NOMO-1 (cell line): Measurements from ENCODE around the gene AQP5.

Source experiments
- DNase-seq, 2 experiments: peaks; one replicate each; lab custom pipeline; 2025; ENCODE audit not compliant: unreplicated experiment in 2 of 2; lab: John Stamatoyannopoulos, UW

AQP5 gene

DNA sequence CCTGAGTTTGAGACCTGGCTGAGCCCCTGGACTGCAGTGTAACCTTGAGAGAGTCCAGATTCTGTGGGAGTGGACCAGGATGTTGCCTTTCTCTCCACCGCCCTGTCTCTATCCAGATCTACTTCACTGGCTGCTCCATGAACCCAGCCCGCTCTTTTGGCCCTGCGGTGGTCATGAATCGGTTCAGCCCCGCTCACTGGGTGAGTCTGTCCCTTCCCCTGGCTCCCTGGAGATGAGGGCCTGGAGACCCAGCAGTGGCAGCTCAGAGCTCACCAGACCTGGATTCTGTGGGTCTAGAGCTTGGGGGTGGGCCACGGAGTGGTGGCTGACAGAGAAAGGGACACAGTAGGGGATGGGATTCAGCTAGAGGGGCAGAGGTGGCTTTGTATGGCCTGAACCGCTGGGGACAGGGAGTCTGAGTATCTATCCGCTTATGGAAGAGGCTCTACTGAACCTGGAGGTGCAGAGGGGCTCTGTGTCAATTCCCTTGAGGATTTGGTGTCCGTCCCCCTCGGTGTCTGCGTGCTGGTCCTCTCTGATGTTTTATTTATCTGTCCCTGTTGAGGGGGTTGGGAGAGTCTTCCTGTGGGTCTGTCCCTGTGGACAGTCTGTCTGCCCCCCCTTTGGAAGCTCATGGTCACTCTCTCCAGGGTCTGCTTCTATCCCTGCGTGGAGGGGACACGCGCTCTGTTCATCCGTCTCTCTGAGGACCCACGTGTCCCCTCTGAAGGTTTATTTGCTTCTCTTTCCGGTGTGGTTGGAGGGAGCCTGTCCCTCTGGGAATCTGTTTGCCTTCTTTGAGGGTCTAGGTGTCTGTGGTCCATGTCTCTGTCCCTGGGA lies 2.5 kb downstream of the AQP5 start:
- no peak for DNase-seq

DNA sequence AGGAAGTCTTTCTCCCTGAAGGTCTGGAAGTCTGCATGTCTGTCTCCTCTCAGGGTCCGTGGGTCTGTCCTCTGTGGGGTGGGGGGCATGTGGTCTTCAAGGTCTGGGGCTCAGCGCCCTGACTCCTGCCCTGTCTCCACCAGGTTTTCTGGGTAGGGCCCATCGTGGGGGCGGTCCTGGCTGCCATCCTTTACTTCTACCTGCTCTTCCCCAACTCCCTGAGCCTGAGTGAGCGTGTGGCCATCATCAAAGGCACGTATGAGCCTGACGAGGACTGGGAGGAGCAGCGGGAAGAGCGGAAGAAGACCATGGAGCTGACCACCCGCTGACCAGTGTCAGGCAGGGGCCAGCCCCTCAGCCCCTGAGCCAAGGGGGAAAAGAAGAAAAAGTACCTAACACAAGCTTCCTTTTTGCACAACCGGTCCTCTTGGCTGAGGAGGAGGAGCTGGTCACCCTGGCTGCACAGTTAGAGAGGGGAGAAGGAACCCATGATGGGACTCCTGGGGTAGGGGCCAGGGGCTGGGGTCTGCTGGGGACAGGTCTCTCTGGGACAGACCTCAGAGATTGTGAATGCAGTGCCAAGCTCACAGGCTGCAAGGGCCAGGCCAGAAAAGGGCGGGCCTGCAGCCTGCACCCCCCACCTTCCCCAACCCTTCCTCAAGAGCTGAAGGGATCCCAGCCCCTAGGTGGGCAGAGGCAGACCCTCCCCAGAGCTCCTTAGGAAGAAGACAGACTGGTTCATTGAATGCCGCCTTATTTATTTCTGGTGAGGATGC lies 3.4 kb downstream of the AQP5 start:
- DNase-seq = no peak

DNA sequence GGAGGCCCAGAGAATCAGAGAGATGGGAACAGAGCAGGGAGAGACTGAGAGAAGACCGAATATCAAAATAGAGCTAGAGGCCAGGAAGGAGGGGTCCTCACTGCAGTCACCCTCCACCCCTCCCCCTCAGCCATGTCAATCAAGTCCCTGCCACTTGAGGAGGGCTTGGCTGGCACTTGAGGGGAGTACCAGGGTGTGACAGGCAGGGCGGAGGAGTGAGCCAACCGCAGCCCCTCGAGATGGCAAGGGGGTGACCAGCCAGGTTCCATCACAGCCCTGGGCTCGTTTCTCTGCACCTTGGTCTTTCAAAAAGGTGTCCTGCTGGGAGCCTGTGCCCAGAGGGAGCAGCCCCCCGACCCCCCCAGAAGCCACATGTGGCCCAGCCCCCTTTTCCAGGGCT lies 4.2 kb downstream of the AQP5 start:
- DNase-seq = no peak

DNA sequence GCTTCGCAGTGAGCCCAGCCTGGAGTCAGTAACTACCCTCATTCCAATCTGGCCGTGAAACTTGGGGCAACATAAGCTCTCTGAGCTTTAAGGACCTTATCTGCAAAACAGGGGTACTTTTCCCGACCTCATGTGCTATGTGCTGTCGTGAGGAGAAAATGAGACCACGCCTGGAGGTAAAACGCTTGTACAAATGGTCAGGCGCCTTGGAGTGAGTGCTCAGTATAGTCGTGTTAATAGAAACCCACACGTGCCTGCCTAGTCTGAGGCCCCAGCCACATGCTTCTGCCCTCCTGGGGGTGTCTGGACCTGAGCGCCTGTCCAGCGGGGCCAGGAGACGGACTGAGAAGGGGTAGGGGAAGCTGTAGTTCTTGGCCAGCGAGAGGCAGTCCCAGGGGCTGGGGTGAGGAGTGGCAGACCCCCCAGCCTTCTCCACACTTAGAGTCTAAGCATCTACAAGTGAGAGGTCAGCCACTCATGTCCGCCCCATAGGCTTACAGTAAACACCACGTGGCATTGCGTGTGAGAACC lies 4.9 kb downstream of the AQP5 start:
- DNase-seq = no peak

DNA sequence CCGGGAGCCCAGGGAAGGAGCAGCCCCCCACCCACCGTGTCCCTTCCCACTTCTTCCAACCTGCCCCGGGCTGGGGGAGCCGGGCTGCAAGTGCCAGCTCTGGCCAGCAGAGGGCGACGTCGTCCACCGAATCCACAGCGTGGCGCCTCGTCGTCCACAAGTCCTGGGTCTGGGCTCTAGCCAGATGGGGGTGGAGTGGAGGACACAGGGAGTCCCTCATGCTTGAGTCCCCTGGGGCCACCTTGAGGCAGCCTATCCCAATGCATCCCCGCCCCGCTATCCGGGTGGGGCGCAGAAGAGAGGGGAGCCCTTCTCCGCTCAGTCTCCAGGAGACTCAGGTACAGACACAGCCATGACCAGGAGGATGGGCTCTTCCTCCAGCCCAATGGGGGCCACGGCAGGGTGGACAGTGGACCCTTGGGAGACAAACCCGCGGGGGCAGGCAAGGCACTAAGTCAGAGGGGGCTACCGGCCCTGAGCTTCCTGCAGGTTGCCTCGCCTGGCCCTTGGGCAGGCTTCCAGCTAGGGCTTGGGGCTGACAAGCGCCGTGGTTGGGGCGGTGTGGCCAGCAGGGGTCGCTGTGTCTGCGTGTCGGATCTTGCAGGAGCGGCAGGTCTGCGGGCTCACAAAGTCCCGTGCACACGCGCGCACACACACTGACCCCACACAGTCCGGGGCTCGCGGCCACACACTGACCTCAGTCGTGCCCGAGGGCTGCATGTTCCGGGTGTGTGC lies 5.5 kb downstream of the AQP5 start:
- peak; percentile 64 to 72 for DNase-seq

DNA sequence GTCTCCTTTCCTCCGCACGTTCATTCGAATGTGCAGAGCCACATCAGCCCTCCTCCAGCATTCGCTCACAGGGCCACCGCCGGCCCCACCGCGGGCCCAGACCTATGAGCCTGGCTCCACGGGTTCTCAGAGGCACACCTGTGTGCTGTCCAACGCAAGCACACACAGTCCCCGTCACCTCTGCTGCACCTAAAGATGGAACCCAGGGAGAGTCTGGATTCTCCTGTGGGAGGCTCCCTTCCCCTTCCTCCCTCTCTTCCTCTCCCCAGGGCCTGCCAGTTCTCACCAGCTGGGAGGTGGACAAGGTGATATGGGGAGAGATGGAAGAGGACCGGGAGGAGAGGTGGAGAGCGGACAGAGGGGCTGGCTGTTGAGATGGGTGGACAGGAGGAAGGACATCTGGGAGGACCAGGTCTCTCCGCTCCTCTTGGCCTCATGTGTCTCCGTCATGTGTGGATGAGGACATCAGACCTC lies 6.1 kb downstream of the AQP5 start:
- no peak for DNase-seq

DNA sequence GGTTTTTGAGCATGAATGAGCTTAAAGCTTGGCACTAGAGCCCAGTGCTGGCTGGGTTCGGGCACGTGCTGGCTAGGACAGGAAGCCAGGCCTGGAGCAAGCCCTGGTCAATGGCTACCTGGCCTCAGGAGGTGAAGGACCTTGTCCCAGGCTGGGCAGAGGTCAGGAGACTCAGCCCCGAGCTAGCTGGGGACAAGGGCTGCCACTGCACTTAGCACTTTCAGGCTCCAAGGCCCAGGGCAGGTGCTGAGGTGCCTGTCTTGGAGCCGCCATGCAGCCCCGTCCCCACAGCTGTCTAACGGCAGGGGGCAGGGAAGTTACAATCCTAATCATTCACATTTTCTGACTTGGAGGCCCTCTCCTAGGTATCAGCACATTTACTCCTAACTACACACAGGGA lies 6.8 kb downstream of the AQP5 start:
- DNase-seq = no peak

DNA sequence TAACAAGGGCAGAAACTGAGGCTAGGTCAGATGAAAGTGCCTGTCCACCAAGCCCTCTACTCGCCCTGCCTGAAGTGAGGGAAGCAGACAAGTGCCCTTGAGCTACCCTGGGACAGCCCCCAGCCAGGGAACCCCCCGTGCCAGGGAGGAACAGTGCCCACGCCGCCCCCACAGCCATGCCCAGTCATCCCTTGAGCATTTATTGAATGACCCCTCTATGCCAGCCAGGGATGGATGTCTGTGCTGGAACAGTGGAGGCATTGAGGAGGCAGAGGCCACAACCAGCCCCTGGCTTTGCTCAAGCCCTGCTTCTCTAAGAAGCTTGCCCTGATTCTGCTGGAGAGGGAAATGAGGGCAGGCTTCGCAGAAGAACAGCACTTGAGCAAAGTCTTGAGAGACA lies 7.4 kb downstream of the AQP5 start:
- no peak for DNase-seq

DNA sequence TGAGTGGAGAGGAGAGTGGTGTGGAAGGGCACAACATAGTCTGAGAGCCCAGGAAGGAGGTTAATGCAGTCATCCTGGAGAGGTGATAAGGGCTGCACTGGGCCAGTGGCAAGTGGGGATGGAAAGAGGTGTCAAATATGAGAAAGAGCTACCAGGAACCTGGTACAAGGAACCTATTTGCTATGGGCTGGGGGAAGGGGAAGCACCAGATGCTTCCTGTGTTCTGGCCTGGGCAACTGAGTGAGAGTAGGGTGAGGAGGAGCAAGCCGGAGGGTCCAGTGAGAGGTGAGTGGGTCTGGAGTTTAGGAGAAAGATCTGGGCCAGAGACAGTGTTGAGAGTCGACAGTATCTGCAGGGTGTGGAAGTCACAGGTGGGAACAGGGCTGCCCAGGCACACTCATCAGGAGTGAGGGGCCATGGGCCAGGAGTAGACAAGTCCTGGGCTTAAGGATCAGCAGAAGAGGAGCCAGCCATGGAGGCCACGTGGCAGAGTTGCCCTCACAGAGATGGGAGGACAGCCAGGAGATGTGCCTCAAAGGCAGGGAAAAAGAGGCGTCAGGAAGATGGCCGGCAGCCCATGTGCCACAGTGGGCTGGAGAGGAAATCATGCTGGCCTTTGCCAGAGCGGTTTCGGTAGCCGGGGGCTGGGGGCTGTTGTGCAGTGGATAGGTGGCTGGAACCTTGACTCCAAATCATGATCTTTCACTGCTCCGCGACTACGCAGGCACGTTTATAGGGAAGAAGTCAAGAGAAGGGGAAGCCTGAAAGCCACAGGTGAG lies 8.2 kb downstream of the AQP5 start:
- no peak for DNase-seq

DNA sequence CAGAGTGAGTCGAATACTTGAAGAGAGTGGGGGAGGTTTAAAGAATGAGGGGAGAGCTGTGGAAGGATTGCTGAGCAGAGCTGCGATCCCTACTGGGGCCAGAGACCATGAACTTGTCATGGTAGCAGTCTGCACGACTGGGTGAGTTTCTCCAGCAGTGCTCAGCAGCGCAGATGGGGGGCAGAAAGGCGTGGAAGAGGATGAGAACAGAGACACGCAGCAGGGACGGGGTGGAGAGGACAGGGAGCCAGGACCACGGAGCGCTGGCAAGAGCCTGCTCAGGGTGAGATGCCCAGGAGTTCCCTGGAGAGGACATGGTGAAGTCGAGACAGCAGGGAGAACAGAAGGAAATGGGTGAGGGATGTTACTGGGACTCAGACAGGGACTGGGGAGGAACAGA lies 9.0 kb downstream of the AQP5 start:
- DNase-seq = no peak

DNA sequence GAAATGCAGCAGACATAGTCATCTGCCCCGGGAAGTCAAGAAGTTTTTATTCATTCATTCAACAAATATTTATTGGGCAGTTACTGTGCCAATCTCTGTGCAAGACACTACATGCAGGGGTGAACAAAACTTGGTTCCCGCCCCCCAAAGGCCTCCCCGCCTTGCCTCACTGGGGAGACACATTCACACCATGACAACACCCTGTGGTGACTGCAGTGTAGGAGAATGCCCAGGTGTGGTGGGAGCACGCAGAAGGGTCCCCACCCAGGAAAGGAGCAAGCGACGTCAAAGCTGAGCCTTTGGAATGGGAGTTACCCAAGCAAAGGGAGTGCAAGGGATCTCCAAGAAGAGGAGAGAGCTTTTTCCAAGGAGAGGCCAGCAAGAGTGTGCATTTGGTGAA lies 9.5 kb downstream of the AQP5 start:
- DNase-seq = no peak

DNA sequence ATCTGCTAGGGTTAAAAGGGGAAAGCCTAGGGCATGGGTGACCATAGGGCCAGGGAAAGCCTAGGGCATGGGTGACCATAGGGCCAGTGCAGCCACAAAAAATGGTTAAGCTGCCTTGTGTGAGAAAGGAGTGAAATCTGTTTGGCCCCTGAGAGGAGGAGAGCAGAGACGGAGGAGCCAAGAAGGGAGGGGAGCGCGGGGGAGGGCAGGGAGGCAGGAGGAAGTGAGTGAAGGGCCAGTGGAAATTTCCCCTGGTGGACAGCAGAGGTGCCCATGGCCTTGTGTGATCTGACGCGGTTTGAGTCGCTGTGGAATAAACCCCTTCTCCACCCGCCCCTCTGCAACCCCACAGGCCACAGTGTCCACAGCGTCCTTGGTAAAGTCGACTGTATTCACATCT lies 10.5 kb downstream of the AQP5 start:
- no peak for DNase-seq

DNA sequence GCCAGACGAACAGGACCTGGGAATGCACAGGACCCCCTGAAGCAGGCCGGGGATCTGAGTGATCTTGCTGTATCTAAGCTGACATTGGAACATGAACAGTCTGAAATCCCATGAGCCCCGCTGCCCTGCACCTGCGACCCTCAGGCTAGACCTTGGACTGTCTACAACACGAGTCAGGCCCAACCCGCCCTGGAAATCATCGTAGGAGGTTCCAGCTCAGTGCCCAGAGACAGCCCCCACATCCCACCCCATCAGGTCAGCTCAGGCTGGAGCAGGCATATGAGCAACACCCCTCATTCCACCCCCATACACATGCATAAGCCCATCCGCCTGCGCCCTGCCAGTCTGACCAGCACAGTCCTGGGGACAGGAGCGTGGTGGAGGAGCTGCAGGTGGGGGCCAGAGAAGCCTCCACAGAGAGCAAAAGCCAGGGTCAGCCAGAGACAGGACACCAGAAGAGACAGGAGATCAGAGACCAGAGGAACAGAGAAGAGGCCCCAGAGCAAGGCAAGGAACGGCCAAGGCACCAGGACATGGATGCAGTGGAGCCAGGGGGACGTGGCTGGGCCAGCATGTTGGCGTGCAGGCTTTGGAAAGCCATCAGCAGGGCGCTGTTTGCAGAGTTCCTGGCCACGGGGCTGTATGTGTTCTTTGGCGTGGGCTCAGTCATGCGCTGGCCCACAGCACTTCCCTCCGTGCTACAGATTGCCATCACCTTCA lies 11.1 kb downstream of the AQP5 start, which contains the start of gene AQP6:
Gene AQP6, plus strand, starts transcription at position 307 of the 720 bp plus-strand sequence. Its CDS starts 227 bp downstream, at position 534.
- DNase-seq = no peak

DNA sequence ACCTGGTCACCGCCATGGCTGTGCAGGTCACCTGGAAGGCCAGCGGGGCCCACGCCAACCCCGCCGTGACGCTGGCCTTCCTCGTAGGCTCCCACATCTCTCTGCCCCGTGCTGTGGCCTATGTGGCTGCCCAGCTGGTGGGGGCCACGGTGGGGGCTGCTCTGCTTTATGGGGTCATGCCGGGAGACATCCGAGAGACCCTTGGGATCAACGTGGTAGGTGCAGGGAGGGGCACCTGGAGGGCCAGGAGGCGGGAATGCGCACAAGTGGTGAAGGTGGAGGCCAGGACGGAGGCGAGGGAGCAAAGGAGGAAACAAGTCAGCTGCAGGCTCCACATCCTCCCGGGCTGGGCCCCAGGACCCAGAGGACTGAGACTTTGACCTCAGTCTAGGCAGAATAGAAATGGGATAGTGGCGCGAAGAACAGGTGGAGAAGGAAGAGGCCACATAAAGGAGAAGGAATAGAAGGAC lies 11.7 kb downstream of the AQP5 start:
- DNase-seq = no peak

DNA sequence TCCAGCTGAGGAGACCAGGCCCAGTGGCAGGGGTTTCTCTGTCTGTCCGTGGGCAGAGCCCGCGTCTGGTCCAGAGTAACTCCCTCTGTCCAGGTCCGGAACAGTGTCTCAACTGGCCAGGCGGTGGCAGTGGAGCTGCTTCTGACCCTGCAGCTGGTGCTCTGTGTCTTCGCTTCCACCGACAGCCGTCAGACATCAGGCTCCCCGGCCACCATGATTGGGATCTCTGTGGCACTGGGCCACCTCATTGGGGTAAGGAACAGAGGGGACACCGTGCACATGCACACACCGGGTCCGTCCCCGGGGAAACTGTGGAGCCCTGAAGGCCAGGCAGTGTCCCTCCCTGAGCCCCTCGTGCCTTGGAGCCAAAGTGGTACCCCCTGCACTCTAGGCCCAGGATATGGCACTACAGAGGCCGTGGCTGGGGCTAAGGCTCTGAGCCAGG lies 12.6 kb downstream of the AQP5 start:
- no peak for DNase-seq

DNA sequence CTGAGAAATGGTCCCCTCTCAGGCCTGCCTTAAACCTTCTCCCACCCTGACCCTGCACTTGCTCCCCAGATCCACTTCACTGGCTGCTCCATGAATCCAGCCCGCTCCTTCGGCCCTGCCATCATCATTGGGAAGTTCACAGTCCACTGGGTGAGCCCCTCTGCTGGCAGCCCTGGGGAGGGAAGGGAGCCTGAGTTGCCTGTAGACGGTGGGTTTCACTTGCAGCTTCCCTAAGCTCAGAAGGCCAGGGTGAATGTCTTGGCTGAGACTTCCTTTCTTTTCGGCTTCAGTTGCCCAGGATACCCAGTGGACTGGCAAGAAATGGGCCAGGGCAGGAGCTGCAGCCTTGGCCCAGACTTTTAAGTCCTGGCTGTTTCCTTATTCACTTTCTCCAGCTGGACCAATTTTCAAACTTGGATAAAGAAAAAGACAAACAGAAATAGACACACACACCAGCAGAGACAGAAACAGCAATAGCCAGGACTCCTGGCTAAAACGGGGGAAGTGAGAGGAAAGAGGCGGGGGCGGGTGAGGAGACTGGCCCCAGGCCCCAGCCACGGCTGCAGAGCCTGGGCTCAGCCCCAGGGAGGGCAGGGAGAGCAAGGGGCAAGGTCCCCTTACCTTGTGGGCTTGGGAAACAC lies 13.1 kb downstream of the AQP5 start:
- DNase-seq = no peak

DNA sequence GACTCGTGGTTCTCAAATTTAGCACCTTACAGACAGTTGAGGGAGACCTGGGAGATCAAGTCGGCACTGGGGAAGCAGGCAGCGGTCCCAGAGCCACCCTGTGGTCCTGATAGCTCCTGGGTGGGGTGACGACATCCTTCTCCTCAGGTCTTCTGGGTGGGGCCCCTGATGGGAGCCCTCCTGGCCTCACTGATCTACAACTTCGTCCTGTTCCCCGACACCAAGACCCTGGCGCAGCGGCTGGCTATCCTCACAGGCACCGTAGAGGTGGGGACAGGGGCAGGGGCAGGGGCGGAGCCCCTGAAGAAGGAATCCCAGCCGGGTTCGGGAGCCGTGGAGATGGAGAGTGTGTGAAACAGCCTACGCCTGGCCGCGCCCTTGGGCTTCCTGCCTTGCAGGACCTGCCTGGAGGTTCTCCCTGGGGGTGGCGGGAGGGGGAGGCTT lies 13.7 kb downstream of the AQP5 start:
- no peak for DNase-seq

DNA sequence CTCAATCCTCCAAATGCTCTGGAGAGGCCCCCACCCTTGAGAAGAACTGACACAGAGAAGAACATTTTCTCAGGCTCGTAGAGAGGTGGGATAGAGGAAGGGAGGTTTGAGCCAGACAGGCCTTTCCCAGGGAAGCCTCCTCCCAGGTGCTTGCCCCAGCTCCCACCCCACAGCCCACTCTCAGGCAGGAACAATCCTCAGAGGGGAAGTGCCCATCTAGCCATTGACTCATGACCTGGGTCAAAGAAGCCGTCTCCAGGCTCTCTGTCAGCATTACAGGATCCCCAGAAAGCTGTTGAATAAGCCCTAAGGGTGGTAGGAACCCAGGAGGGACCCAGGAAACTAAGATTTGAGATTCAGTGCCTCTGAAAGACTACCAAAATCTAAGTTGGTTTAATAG lies 14.9 kb downstream of the AQP5 start:
- no peak for DNase-seq

DNA sequence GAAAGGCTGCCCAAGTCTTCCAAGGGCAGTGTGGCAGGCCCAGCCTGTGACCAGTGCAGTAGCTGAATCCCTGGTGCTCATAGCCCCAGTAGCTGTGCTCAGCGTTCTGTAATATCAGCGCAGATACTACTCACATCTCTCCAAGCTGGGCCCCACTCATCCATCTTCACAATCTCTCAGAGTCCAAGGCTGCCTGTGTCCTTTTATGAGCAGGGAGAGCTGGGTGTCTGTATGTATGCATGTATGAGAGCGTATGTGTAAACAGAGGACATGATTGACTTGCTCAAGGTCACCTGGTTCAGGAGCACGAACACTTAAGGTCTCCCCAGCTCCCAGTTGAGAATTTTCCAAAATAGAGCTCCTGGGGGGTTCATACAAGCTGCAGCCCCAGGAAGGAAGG lies 16.5 kb downstream of the AQP5 start:
- no peak for DNase-seq
